HG02610 (cell line): Measurements from ENCODE around the gene WDFY3.
"Not testable (repeated sequence)": the region's sequence is repeated elsewhere in the genome, so short reads cannot be mapped to it uniquely, and the experiment has no call there.

Source experiments
- ATAC-seq: cut with Tn5 transposase; IDR thresholded peaks from one replicate; pipeline ENCODE4 v1.9.1; 2021; ENCODE audit warnings: mild to moderate bottlenecking, moderate library complexity; ENCODE audit not compliant: unreplicated experiment

The WDFY3 gene

DNA sequence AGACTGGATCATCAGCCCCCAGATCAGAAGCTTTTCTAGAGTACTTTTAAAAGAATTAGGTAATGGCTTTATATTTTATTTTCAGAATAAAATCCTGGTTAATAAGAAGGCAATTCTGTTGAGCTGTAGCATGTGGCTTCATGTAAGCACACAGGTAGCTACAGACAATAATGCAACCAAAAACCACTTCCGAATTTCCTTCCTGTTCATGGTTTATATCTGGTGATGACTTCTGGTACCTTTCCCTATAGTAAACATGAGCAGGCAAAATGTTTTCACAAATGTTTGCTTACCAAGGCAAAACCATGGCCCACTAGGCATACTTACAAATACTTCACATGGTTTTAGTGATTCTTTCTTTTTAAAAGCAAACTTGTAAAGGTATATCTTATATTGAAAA lies 239.0 kb downstream of the WDFY3 start:
- no peak for ATAC-seq

DNA sequence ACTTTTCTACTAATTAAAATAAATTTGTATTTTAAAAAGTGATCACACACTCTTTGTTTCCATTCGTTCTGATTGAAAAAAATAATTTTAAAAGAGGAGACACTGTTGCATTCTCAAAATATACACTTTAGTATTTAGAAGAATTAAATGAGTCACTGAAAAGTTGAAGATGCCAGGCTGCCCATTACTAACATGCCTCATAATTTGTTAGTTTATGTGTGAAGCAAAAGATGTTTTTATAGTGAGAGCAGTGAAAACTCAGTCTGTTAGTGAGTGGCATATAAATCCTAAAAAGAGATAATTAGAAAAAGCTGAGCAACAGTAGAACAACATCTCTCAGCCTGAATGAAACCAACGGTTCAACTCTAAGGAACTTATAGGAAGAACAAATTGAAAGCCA lies 240.1 kb downstream of the WDFY3 start:
- no peak for ATAC-seq

GRCh38 chr4:84722720-84723119 lies 243.8 kb downstream of the WDFY3 start:
- no peak for ATAC-seq

GRCh38 chr4:84719115-84719514 lies 247.4 kb downstream of the WDFY3 start:
- ATAC-seq, result no peak

DNA sequence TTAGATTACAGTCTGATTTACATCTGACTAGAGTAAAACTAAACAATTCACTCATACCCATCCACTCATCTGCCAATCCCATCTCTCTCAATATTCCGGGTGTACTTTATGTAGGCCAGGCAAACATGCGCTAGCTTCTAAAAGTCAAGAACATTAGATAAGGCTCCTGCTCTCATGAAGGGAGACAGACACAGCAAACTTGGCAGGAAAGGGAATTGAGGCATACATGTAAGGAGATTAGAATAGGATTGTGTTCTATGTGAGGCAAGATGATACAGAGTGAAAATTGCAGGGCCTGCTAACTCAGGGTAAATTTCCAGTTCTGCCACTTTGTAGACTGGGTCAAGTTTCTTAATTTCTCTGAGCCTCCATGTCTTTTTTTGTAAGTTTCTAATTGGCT lies 247.8 kb downstream of the WDFY3 start:
- ATAC-seq, result no peak

DNA sequence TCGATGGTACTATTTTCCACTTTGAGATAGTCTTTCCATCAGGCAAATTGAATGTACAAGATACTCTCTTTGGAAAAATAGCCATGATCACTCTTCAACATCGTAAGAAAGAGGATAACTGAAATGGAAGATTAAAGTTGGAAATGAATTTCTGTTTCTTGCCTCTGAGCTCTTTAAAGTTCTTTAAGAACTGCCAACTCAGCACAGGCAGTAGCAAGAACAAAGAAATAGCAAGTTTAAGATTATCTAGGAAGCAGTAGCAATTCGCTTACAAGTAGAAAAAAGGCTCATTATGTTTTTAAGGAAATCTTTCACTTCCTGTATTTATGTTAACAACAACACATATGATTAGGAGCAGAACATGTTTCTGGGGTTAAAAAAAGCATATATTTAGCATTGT lies 255.9 kb downstream of the WDFY3 start:
- no peak for ATAC-seq

- ATAC-seq, result no peak
Observed at GRCh38 chr4:84708406-84709135, 257.9 kb downstream of the WDFY3 start.

DNA sequence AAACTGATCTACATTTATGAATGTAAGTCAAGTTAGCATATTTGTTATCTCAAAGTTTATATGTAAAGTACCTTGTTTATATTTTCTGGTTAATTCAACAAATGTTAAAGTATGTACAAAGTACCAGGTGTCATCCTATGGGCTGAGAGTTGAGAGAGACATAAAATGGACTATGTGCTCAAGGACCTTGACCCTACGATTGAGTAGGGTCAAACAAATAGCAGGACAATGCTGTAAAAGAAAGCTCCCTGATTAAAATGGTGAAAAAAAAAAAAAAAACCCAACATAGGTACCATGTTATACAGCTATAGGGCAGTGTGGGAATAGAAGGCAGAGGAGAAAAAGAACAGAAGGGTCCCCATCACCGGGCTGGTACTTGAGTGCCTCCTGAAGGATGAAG lies 260.2 kb downstream of the WDFY3 start:
- no peak for ATAC-seq

DNA sequence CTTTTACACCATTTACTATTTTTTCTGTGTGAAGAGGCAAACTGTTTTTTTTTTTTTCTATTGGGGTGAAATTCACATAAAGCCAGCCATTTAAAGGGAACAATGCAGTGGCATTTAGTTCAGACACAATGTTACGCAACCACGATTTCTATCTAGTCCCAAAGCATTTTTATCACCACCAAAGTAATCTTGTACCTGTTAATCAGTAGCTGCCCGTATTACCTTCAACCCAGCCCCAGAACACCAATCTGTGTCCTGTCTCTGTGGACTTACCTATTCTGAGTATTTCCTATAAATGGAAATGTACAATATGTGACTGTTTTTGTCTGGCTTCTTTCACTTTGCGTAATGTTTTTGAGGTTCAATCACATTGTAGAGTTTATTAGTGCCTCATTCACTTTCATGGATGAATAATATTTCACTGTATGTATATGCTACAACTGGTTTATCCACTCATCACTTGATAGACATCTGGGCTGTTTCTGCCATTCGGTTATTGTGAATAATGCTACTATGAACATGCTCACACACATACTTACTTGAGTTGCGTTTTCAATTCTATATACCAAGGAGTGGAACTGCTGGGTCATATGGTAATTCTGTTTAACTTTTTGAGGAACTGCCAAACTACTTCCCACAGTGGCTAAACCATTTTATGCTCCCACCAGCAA lies 267.4 kb downstream of the WDFY3 start:
- ATAC-seq, result no peak

GRCh38 chr4:84697615-84698201 lies 268.8 kb downstream of the WDFY3 start:
- no peak for ATAC-seq

GRCh38 chr4:84697159-84697558 lies 269.3 kb downstream of the WDFY3 start:
- ATAC-seq, result no peak

GRCh38 chr4:84691800-84692199 lies 274.7 kb downstream of the WDFY3 start:
- no peak for ATAC-seq

- ATAC-seq, result no peak
Observed at GRCh38 chr4:84691170-84691691, 275.3 kb downstream of the WDFY3 start.

- ATAC-seq, result no peak
Observed at GRCh38 chr4:84690481-84690880, 276.0 kb downstream of the WDFY3 start.

DNA sequence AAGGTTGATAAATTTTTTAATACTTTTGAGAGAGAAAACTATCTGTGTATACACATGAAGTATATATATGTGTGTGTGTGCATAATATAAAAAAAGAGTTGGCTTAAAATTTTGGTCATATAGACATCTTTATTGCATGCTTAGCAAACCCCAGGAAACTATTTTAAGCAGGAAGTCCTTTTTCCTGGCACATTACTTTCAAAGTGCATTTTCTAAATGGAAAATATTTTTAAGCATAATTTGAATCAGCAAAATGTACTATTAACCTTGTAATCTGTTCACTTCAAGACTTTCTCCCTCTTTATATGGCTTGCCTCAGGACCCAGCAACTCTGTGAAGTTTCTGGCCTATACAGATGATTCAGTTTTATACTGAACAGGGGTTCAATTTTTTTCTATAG lies 277.3 kb downstream of the WDFY3 start:
- ATAC-seq, result no peak

- no peak for ATAC-seq
Observed at GRCh38 chr4:84688605-84689004, 277.9 kb downstream of the WDFY3 start.

- ATAC-seq, result no peak
Observed at GRCh38 chr4:84685105-84685504, 281.4 kb downstream of the WDFY3 start.

DNA sequence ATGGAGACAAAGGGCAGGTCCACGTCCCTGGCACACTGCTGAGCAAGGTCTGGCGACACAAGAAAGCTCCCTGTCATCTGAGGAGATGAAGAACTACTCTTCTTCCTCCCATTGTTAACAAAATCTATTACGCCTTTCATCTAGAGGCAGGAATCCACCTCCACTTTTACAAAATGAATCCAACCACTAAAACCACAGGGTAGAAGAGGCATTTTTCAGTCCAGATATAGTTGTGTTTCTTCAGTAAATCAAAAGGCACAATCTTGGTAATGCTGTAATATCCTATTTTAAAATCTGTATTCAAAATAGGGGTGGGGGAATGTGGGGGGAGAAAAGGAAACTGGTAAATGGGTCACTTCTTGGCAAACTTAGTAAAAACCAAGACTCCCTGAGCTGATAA lies 282.1 kb downstream of the WDFY3 start:
- no peak for ATAC-seq

- no peak for ATAC-seq
Observed at GRCh38 chr4:84683064-84683850, 283.2 kb downstream of the WDFY3 start.

- ATAC-seq, result not testable (repeated sequence)
Observed at GRCh38 chr4:84682661-84683060, 283.8 kb downstream of the WDFY3 start.
